Kasumi-1 (cell line): ENCODE data around the gene WDR49.
A peak's percentile ranks its signal among the peaks of the same experiment; 100 is the strongest.
"Not testable (repeated sequence)": the region's sequence is repeated elsewhere in the genome, so short reads cannot be mapped to it uniquely, and the experiment has no call there.

Experiments used
- DNase-seq, 2 experiments: peaks; one replicate each; lab custom pipeline; 2025; lab: John Stamatoyannopoulos, UW

The WDR49 gene

GRCh38 chr3:167614196-167614595 lies 39.5 kb downstream of the WDR49 start:
- not testable (repeated sequence) for DNase-seq

DNA sequence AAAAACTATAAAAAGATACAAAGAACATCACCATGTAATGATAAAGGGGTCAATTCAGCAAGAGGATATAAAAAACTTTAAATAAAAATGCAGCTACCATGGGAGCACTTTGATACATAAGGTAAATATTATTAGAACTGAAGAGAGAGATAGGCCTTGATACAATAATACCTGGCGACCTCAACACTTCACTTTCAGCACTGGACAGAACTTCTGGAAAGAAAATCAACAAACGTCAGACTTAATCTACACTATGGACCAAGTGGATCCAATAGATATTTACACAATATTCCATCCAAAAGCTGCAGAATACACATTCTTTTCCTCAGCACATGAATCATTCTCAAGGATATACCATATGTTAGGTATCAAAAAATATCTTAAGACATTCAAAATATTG lies 42.0 kb downstream of the WDR49 start:
- DNase-seq: no peak

- no peak for DNase-seq
Observed at GRCh38 chr3:167609156-167609555, 44.6 kb downstream of the WDR49 start.

DNA sequence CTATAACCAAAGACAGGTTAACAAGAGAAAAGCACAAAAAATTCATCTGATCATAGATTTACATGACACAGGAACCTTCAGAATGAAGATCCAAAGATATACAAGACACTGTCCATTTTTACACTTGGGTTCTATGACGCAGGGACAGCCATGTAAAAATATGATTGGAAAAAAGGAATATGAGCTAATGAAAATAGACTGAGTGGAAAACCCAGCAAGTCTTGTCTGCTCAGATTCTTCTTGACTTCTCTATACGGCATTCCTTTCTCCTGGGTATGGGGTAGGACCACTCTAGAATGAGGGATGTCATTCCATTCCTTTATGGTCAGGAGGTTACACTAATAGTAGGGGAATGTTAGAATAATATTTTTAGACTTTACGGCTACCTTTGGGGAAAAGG lies 46.9 kb downstream of the WDR49 start:
- no peak for DNase-seq

DNA sequence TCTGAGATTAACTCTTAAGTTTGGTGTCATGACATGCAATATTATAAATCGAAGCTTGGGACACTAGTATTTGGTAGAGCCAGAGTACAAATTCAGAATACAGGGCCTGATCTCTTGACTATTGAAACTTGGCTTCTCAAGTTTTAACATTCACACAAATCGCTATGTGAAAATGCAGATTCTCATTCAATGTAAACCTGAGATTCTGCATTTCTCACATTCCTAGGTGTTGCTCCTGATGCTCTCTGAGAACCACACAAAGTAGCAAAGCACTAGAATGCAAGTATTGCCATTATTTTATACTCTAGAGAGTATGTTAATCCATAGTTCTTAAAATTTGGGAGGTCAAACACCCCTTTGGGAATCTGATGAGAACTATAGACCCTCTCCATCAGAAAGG lies 47.9 kb downstream of the WDR49 start:
- no peak for DNase-seq

DNA sequence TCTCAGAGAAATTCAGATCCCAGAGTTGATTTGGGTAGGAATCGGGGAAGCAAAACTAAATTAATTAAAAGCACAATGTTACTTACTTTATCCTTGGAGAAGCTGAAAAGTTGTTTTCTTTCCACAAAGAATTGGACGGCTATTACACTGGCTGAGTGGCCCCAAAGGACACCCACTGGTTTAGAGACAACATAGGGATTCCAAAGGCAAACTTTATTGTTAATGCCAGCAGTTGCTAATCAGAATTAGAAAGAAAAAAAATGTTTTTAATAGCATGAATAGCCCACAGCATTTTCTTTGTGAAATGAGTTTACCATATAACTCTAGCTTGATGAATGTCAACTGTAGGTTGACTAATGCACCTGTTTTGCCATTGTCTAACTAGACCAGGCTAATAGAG lies 51.7 kb downstream of the WDR49 start:
- no peak for DNase-seq

GRCh38 chr3:167587651-167588050 lies 66.1 kb downstream of the WDR49 start:
- no peak for DNase-seq

- DNase-seq: no peak
Observed at GRCh38 chr3:167575000-167575600, 78.6 kb downstream of the WDR49 start.

- no peak for DNase-seq
Observed at GRCh38 chr3:167572991-167573390, 80.8 kb downstream of the WDR49 start.

DNA sequence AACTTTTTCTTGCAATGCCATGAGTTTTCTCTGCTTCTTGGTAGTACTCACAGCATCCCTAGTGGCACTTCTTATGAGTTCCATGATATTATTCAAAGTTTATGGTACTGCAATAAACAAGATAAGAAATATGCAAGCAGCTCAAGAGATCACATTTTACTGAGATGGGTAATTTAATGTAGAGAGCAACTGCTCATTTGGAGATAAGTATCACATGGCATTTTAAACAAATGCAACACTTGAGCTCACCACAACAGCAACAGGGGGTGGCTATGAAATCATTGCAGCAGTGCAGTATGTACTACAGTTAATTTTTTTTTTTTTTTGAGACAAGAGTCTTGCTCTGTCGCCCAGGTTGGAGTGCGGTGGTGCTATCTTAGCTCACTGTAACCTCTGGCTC lies 85.1 kb downstream of the WDR49 start:
- DNase-seq: no peak

GRCh38 chr3:167565489-167565888 lies 88.3 kb downstream of the WDR49 start:
- DNase-seq: no peak

- no peak for DNase-seq
Observed at GRCh38 chr3:167564612-167565011, 89.1 kb downstream of the WDR49 start.

DNA sequence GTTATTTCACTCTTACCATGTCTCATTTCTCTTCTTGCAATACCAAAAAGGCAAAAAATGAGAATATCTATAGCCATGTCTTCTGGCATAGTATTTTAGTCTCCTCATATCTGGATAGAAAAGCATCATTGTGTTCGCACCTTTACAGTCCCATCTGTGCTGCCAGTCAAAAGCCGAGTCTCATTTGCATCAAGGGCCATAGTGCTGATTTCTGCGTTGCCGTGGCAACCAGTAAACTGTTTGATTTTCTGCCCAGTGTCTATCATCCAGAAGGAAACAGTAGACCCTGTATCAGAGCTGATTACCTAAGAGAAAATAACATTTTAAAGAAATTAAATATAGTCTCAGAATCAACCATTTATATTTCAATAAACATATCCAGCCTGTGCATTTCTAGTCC lies 93.8 kb downstream of the WDR49 start:
- no peak for DNase-seq

DNA sequence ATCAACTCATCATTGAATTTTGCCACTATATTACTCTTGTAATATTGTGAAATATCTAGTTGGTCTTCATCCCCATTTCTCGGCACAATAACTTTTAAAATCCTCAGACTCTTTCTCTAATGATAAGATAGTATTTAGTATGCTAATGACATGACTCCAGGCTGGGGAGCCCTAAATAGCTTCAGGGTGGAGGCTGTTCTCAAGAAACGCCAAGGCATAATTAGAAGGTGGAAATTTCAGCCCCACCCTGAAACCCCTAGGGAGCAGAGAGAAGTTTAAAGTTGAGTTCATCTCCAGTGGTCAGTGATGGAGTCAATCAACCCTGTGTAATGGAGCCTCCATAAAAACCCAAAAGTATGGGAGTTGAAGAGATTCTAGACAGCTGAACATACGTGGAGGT lies 98.8 kb downstream of the WDR49 start:
- DNase-seq: no peak

DNA sequence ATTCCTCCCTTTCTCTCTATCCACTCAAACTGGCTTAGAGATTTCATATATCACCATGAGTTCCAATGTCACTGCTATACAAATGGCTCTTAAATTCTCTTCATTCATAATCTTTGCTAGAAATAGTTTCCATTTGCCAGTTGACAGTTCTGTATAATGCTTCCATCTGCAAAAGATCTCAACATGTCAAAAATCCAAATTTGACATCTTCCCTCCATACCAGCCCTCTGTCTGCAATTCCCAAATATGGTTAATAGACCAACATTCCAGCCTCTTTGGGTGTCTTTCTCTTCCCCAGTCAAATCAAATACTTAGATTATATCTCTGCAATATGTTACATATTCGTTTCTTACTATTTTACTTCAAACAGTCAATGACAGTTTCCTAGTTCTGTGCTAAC lies 115.7 kb downstream of the WDR49 start:
- DNase-seq: no peak

DNA sequence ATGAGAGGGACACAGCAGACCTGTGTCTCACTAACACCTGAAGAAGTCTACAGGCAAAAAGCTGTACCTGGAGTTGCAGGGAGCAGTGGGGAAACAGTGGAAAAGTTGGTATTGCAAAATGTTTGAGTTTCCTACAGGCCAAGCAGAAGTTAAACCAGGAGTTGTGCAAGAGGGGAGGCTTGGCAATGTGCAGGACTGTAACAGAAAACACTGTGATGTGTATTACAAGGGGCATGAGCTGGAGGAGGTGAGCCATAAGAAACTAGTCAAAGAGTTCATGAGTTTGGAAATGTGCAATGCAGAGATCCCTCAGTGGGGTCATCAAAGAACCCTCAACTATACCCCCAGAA lies 132.8 kb downstream of the WDR49 start:
- peak; percentile 58 to 79 for DNase-seq

- DNase-seq: peak in 1 of 2 experiments; percentile 33
Observed at GRCh38 chr3:167520266-167521005, 133.3 kb downstream of the WDR49 start.

DNA sequence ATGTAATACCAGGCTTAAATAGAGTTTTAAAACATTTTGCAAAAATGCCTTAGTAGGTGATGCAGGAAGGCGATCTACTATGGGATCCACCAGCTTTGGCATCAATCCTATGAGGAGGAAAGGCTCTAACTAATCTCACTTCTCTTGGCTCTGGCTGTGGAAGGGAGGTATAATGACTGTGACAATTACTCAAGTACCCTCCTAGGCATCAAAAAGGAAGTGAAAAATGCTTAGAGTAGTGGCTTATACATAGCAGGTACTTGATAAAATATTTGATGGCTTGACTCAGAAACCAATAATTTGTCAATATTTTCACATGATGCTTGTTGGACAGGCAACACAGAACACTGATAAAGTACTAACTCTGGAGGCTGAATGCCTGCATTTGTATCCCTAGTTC lies 145.8 kb downstream of the WDR49 start:
- DNase-seq: no peak

- peak; percentile 13 to 21 for DNase-seq
Observed at GRCh38 chr3:167502401-167502800, 151.3 kb downstream of the WDR49 start.

GRCh38 chr3:167501941-167502340 lies 151.8 kb downstream of the WDR49 start:
- no peak for DNase-seq

GRCh38 chr3:167497903-167498302 lies 155.8 kb downstream of the WDR49 start:
- DNase-seq: no peak

GRCh38 chr3:167493244-167493643 lies 160.5 kb downstream of the WDR49 start:
- DNase-seq: peak in 1 of 2 experiments; percentile 10

GRCh38 chr3:167491621-167492020 lies 162.1 kb downstream of the WDR49 start:
- DNase-seq: no peak

DNA sequence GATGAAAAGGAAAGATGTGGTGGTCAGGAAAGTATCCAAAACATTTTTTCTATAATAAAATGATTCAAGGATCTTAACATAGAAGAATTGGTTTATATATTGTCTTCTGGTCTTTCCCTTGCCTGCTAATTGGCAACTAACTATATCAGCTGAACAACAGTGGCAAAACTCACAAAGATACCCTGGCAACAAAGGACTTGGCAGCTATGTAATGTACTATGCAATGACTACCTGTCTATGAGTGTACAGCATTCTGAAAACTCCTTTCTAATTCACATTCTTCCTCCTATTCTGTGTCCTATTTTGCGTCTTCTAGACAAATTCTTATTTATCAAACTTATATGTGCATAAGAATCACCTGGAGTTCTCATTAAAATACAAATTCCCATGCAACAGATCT lies 164.2 kb downstream of the WDR49 start:
- no peak for DNase-seq
